Measurements from ENCODE around the gene TDO2. TPM values are rescaled to one million over a fixed set of nuclear protein-coding genes. Genes with fewer than 3 reads are reported as not detected.
"Not testable (repeated sequence)": the region's sequence is repeated elsewhere in the genome, so short reads cannot be mapped to it uniquely, and the experiment has no call there.

TDO2 gene
- total and polyA plus RNA-seq, 2 donors (not counting 1 experiment from before 2014, with no cell fraction given): 0.26 to 1.5 TPM

GRCh38 chr4:155929833-155930232 lies 26.3 kb downstream of the TDO2 start:
- Histone ChIP-seq H3K27ac (ENCODE audit: insufficient read depth, low read length) (no peak overlapping the region), H3K27me3 (ENCODE audit: control insufficient read depth, insufficient read depth, low read length) (no peaks in the 10 kb centered on the region), H3K4me2 (ENCODE audit: extremely low read depth, insufficient read depth, low read length) (no peak overlapping the region), H3K4me3 (replicated peaks in 1 of 4; ENCODE audit: control extremely low read depth in 1 of 4, insufficient read depth in 1 of 4, low read depth in 3 of 4, low read length in 4 of 4) (no peak overlapping the region), H2AFZ (ENCODE audit: low read length) (no peak overlapping the region), H3K9ac (ENCODE audit: insufficient read depth, low read length) (no peak overlapping the region), H3K4me1 (ENCODE audit: control insufficient read depth, extremely low read depth, insufficient read depth, low read length) (no peaks in the 10 kb centered on the region), H3K9me3 (ENCODE audit: control insufficient read depth, insufficient read depth, low read depth, low read length) (no peaks in the 10 kb centered on the region), H3K36me3 (ENCODE audit: control insufficient read depth, insufficient read depth, low read length) (no peaks in the 10 kb centered on the region), H3K79me2 (ENCODE audit: control insufficient read depth, insufficient read depth, low read length) (no peaks in the 10 kb centered on the region), H4K20me1 (ENCODE audit: control insufficient read depth, extremely low read depth, insufficient read depth, low read length) (no peaks in the 10 kb centered on the region)
- no peak for DNase-seq (ENCODE audit: low read depth in 2 of 2)
- no peak for TF ChIP-seq CTCF (conservative IDR thresholded peaks at IDR 0.05 in 1 of 2, IDR thresholded peaks at IDR 0.05 in 1 of 2; ENCODE audit: low read depth in 1 of 2, low read length in 2 of 2)
- no peak for TF ChIP-seq EZH2 (IDR thresholded peaks at IDR 0.05; ENCODE audit: low read length, missing control alignments)

- DNase-seq (ENCODE audit: low read depth in 2 of 2): no peak
- no peaks in the 10 kb centered on the region for H3K27me3 ChIP-seq (ENCODE audit: control insufficient read depth, insufficient read depth, low read length)
- H3K36me3 ChIP-seq (ENCODE audit: control insufficient read depth, insufficient read depth, low read length): no peaks in the 10 kb centered on the region
- no peaks in the 10 kb centered on the region for H4K20me1 ChIP-seq (ENCODE audit: control insufficient read depth, extremely low read depth, insufficient read depth, low read length)
- no peak overlapping the region for H2AFZ ChIP-seq (ENCODE audit: low read length)
- H3K4me3 ChIP-seq (replicated peaks in 1 of 4; ENCODE audit: control extremely low read depth in 1 of 4, insufficient read depth in 1 of 4, low read depth in 3 of 4, low read length in 4 of 4): no peak overlapping the region
- no peaks in the 10 kb centered on the region for H3K79me2 ChIP-seq (ENCODE audit: control insufficient read depth, insufficient read depth, low read length)
- no peaks in the 10 kb centered on the region for H3K9me3 ChIP-seq (ENCODE audit: control insufficient read depth, insufficient read depth, low read depth, low read length)
- H3K4me2 ChIP-seq (ENCODE audit: extremely low read depth, insufficient read depth, low read length): no peak overlapping the region
- H3K9ac ChIP-seq (ENCODE audit: insufficient read depth, low read length): no peak overlapping the region
- no peaks in the 10 kb centered on the region for H3K4me1 ChIP-seq (ENCODE audit: control insufficient read depth, extremely low read depth, insufficient read depth, low read length)
- H3K27ac ChIP-seq (ENCODE audit: insufficient read depth, low read length): no peak overlapping the region
- TF ChIP-seq EZH2 (IDR thresholded peaks at IDR 0.05; ENCODE audit: low read length, missing control alignments): no peak
- no peak for TF ChIP-seq CTCF (conservative IDR thresholded peaks at IDR 0.05 in 1 of 2, IDR thresholded peaks at IDR 0.05 in 1 of 2; ENCODE audit: low read depth in 1 of 2, low read length in 2 of 2)
Observed at GRCh38 chr4:155930330-155930729, 26.8 kb downstream of the TDO2 start.

GRCh38 chr4:155931634-155932033 lies 28.1 kb downstream of the TDO2 start:
- Histone ChIP-seq H3K9ac (ENCODE audit: insufficient read depth, low read length) (no peak overlapping the region), H3K9me3 (ENCODE audit: control insufficient read depth, insufficient read depth, low read depth, low read length) (no peaks in the 10 kb centered on the region), H3K27me3 (ENCODE audit: control insufficient read depth, insufficient read depth, low read length) (no peaks in the 10 kb centered on the region), H3K36me3 (ENCODE audit: control insufficient read depth, insufficient read depth, low read length) (no peaks in the 10 kb centered on the region), H3K4me3 (replicated peaks in 1 of 4; ENCODE audit: control extremely low read depth in 1 of 4, insufficient read depth in 1 of 4, low read depth in 3 of 4, low read length in 4 of 4) (no peak overlapping the region), H4K20me1 (ENCODE audit: control insufficient read depth, extremely low read depth, insufficient read depth, low read length) (no peaks in the 10 kb centered on the region), H3K4me2 (ENCODE audit: extremely low read depth, insufficient read depth, low read length) (no peak overlapping the region), H3K4me1 (ENCODE audit: control insufficient read depth, extremely low read depth, insufficient read depth, low read length) (no peaks in the 10 kb centered on the region), H3K79me2 (ENCODE audit: control insufficient read depth, insufficient read depth, low read length) (no peaks in the 10 kb centered on the region), H3K27ac (ENCODE audit: insufficient read depth, low read length) (no peak overlapping the region), H2AFZ (ENCODE audit: low read length) (no peak overlapping the region)
- DNase-seq (ENCODE audit: low read depth in 2 of 2): no peak
- TF ChIP-seq CTCF (conservative IDR thresholded peaks at IDR 0.05 in 1 of 2, IDR thresholded peaks at IDR 0.05 in 1 of 2; ENCODE audit: low read depth in 1 of 2, low read length in 2 of 2) (no peak), EZH2 (IDR thresholded peaks at IDR 0.05; ENCODE audit: low read length, missing control alignments) (no peak)

- DNase-seq (ENCODE audit: low read depth in 2 of 2); H3K36me3 ChIP-seq (ENCODE audit: control insufficient read depth, insufficient read depth, low read length); H3K4me3 ChIP-seq (replicated peaks in 1 of 4; ENCODE audit: control extremely low read depth in 1 of 4, insufficient read depth in 1 of 4, low read depth in 3 of 4, low read length in 4 of 4); H3K27ac ChIP-seq (ENCODE audit: insufficient read depth, low read length); H3K4me1 ChIP-seq (ENCODE audit: control insufficient read depth, extremely low read depth, insufficient read depth, low read length); H3K9me3 ChIP-seq (ENCODE audit: control insufficient read depth, insufficient read depth, low read depth, low read length); H2AFZ ChIP-seq (ENCODE audit: low read length); H3K9ac ChIP-seq (ENCODE audit: insufficient read depth, low read length); H3K4me2 ChIP-seq (ENCODE audit: extremely low read depth, insufficient read depth, low read length); H3K79me2 ChIP-seq (ENCODE audit: control insufficient read depth, insufficient read depth, low read length); H4K20me1 ChIP-seq (ENCODE audit: control insufficient read depth, extremely low read depth, insufficient read depth, low read length); H3K27me3 ChIP-seq (ENCODE audit: control insufficient read depth, insufficient read depth, low read length): not testable (repeated sequence)
Observed at GRCh38 chr4:155934634-155935033, 31.1 kb downstream of the TDO2 start.

Measured in fibroblast of lung (primary cell).